Keratinocyte (primary cell): ENCODE results near the gene ZNF8. TPM values are rescaled to one million over a fixed set of nuclear protein-coding genes. Genes with fewer than 3 reads are reported as not detected.
A peak's percentile ranks its signal among the peaks of the same experiment; 100 is the strongest.
"Not testable (repeated sequence)": the region's sequence is repeated elsewhere in the genome, so short reads cannot be mapped to it uniquely, and the experiment has no call there.

ENCODE experiments used
- DNase-seq: peaks from one replicate; pipeline ENCODE4 v3.0.0-alpha.2; 2011; ENCODE audit warnings: low read depth, missing footprints, low spot score
- FAIRE-seq: peaks from 2 replicates; lab custom pipeline; 2011; peaks lifted over from hg19 to GRCh38; lab: Jason Lieb, UNC
- H2AFZ ChIP-seq: 2 replicates; pipeline ENCODE4 v1.6.0; 2012; ENCODE audit warnings: low read length, control low read depth, inconsistent platforms; ENCODE audit not compliant: control insufficient read depth
- H3K27ac ChIP-seq: 2 replicates; pipeline ENCODE4 v1.5.1; 2011; ENCODE audit warnings: low read length; ENCODE audit not compliant: control insufficient read depth, insufficient read depth
- H3K27me3 ChIP-seq: 3 replicates; pipeline ENCODE4 v1.6.0; 2011; ENCODE audit warnings: low read length; ENCODE audit not compliant: control insufficient read depth, insufficient read depth; ENCODE audit errors: extremely low read depth
- H3K36me3 ChIP-seq, 2 experiments: 2 replicates in 1 of 2; 3 replicates in 1 of 2; pipeline ENCODE4 v1.5.1; 2011; ENCODE audit warnings: low read length in 2 of 2, mild to moderate bottlenecking in 1 of 2; ENCODE audit not compliant: control insufficient read depth in 2 of 2, insufficient read depth in 2 of 2; ENCODE audit errors: extremely low read depth in 1 of 2
- H3K4me1 ChIP-seq: 3 replicates; pipeline ENCODE4 v1.5.1; 2011; ENCODE audit warnings: low read length; ENCODE audit not compliant: control insufficient read depth, insufficient read depth; ENCODE audit errors: extremely low read depth
- H3K4me2 ChIP-seq: 3 replicates; pipeline ENCODE4 v1.6.0; 2011; ENCODE audit warnings: low read depth, low read length; ENCODE audit not compliant: control insufficient read depth, insufficient read depth; ENCODE audit errors: extremely low read depth
- H3K4me3 ChIP-seq, 3 experiments: fragments of 200-600 bp in 1 of 3; sonication (generic) in 1 of 3; 2 replicates in 2 of 3; 3 replicates in 1 of 3; pipeline ENCODE4 v1.5.1; 2011 to 2016; ENCODE audit warnings: low read length in 3 of 3, mild to moderate bottlenecking in 3 of 3, control low read depth in 2 of 3, inconsistent platforms in 1 of 3, low read depth in 1 of 3, mixed read lengths in 1 of 3, mixed run types in 1 of 3, moderate library complexity in 1 of 3; ENCODE audit not compliant: control insufficient read depth in 2 of 3, insufficient read depth in 2 of 3; ENCODE audit errors: extremely low read depth in 1 of 3
- H3K79me2 ChIP-seq: 2 replicates; pipeline ENCODE4 v1.6.0; 2012; ENCODE audit warnings: low read length; ENCODE audit not compliant: control insufficient read depth, insufficient read depth
- H3K9ac ChIP-seq: 3 replicates; pipeline ENCODE4 v1.6.0; 2011; ENCODE audit warnings: low read length; ENCODE audit not compliant: control insufficient read depth, insufficient read depth; ENCODE audit errors: extremely low read depth
- H3K9me1 ChIP-seq: 3 replicates; pipeline ENCODE4 v1.6.0; 2011; ENCODE audit warnings: low read length; ENCODE audit not compliant: control insufficient read depth, insufficient read depth; ENCODE audit errors: extremely low read depth
- H3K9me3 ChIP-seq: 2 replicates; pipeline ENCODE4 v1.5.1; 2012; ENCODE audit warnings: low read depth, low read length; ENCODE audit not compliant: control insufficient read depth
- H4K20me1 ChIP-seq: 3 replicates; pipeline ENCODE4 v1.6.0; 2011; ENCODE audit warnings: low read length; ENCODE audit not compliant: control insufficient read depth, insufficient read depth; ENCODE audit errors: extremely low read depth
- EZH2 ChIP-seq: IDR thresholded peaks from one replicate; pipeline ENCODE4 v1.6.1; 2012; ENCODE audit warnings: inconsistent platforms, mild to moderate bottlenecking, low read length, moderate library complexity
- dilution Hi-C: fragments of 300-500 bp; cut with MboI; formaldehyde crosslinking; loops from one replicate; pipeline ENCODE4 v1.7.0; 2020; ENCODE audit warnings: low sequenced_read_pairs; ENCODE audit not compliant: extremely low pct_ligation_motif_present
- polyA plus RNA-seq, 5 experiments: library from polyadenylated mRNA; depleted of rRNA in 3 of 5; stranded (reverse) in 3 of 5; stranded (forward) in 1 of 5; unstranded in 1 of 5; fragments of >200 nt; gene quantifications; 1 replicate in 1 of 5; 2 replicates in 3 of 5; 3 replicates in 1 of 5; pipeline versions ENCODE4 v1.2.1 to v1.2.3, GENCODE V29; 2011 to 2012; ENCODE audit warnings: missing spikeins in 2 of 5, low read depth in 1 of 5, low replicate concordance in 1 of 5
- TF ChIP-seq, protein P1 (sequence below), 3 experiments: IDR thresholded peaks in 1 of 3; conservative IDR thresholded peaks in 1 of 3; optimal IDR thresholded peaks in 1 of 3; 2 replicates in 2 of 3; 3 replicates in 1 of 3; pipeline versions ENCODE3 to v1.5.1; 2011; ENCODE audit warnings: low read length in 3 of 3, mild to moderate bottlenecking in 3 of 3, moderate library complexity in 2 of 3, control low read depth in 1 of 3, inconsistent platforms in 1 of 3; ENCODE audit not compliant: insufficient read depth in 2 of 3; ENCODE audit errors: extremely low read depth in 1 of 3

The ZNF8 gene
- polyA plus RNA-seq, 1 donor (not counting 4 experiments of a cell fraction or from before 2014, with no cell fraction given), result 2.7 TPM

DNA sequence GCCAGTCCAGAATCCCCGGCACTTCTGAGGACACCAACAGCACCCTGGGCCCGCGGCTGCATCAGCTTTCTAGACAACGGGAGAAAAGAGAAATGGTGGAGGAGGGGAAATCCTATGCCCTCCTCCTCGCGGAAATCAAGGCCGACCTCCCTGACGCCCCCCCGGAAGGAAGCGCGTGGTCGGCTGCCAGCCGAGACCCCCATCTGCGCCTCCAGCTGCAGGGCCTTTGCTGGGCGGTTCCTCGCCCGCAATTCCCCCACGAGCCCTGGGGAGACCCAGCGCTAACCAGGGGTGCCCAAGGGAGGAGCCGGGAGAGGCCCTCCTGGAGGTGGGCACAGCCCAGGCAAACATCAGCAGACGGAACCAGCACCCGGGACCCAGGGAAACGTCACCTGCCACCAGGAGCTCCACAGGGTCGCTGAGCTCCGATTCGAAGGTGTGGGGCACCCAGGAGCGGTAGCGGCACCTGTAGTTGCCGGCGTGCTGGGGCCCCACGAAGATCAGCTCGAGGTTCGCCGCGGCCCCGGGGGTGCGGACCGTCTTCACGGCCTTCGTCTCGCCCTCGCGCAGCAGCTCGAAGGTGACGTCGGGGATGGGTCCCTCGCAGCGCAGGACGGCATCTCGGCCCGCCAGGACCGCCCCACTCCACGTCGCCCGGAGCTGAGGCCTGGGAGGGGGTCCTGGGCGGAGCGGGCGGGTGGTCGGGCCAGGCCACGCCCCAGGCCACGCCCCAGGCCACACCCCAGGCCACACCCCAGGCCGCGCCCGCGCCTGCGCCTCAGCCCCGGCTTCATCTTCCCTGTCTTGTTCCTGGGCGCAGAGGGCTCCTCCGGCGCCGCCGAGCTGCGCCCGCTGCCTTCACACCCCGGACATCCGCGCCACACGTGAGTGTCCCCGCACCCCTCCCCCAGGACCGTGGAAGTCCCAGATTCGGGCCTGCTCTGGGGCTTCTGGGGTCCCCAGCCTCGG is 68.5 kb downstream of the ZNF8 start:
- no peaks in the 10 kb centered on the region for H3K9me3 ChIP-seq
- H4K20me1 ChIP-seq, result no peaks in the 10 kb centered on the region
- H3K27me3 ChIP-seq, result peaks cover 37% of the 10 kb centered on the region
- FAIRE-seq (no peak), DNase-seq (no peak)
- no peak overlapping the region for H3K27ac ChIP-seq
- H3K9me1 ChIP-seq, result no peaks in the 10 kb centered on the region
- TF ChIP-seq, protein P1, sequence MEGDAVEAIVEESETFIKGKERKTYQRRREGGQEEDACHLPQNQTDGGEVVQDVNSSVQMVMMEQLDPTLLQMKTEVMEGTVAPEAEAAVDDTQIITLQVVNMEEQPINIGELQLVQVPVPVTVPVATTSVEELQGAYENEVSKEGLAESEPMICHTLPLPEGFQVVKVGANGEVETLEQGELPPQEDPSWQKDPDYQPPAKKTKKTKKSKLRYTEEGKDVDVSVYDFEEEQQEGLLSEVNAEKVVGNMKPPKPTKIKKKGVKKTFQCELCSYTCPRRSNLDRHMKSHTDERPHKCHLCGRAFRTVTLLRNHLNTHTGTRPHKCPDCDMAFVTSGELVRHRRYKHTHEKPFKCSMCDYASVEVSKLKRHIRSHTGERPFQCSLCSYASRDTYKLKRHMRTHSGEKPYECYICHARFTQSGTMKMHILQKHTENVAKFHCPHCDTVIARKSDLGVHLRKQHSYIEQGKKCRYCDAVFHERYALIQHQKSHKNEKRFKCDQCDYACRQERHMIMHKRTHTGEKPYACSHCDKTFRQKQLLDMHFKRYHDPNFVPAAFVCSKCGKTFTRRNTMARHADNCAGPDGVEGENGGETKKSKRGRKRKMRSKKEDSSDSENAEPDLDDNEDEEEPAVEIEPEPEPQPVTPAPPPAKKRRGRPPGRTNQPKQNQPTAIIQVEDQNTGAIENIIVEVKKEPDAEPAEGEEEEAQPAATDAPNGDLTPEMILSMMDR (optimal IDR thresholded peaks at IDR 0.05 in 1 of 3, IDR thresholded peaks at IDR 0.05 in 1 of 3, conservative IDR thresholded peaks at IDR 0.05 in 1 of 3; ENCODE audit: extremely low read depth in 1 of 3, insufficient read depth in 2 of 3, low read length in 3 of 3), result no peak
- TF ChIP-seq EZH2, result no peak
- no peaks in the 10 kb centered on the region for H3K79me2 ChIP-seq
- H2AFZ ChIP-seq, result peak overlapping the region; percentile 76
- H3K4me2 ChIP-seq, result peak overlapping the region; percentile 88
- no peaks in the 10 kb centered on the region for H3K4me1 ChIP-seq
- H3K4me3 ChIP-seq, result peak overlapping the region; percentile 51 to 78 (median 76)
- H3K36me3 ChIP-seq, result no peaks in the 10 kb centered on the region
- H3K9ac ChIP-seq, result peak overlapping the region; percentile 44
- dilution Hi-C loops, result no loop called here

DNA sequence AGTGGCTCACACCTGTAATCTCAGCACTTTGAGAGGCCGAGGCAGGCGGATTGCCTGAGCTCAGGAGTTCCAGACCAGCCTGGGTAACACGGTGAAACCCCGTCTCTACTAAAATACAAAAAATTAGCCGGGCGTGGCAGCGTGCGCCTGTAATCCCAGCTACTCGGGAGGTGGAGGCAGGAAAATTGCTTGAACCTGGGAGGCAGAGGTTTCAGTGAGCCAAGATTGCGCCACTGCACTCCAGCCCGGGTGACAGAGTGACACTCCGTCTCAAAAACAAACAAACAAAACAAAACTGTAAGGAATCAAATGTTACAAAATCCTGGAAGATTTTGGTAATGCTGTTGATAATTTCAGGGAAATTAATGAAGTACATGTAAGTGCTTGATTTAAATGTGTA is 69.3 kb downstream of the ZNF8 start:
- H3K27me3 ChIP-seq, result peaks cover 37% of the 10 kb centered on the region
- H3K9ac ChIP-seq, result peak overlapping the region; percentile 44
- H3K9me3 ChIP-seq, H3K79me2 ChIP-seq, dilution Hi-C loops, H3K9me1 ChIP-seq, H3K36me3 ChIP-seq, H3K27ac ChIP-seq, H4K20me1 ChIP-seq, H3K4me1 ChIP-seq, FAIRE-seq, DNase-seq: not testable (repeated sequence)
- H3K4me2 ChIP-seq, result peak overlapping the region; percentile 88
- H2AFZ ChIP-seq, result peak overlapping the region; percentile 56
- peak overlapping the region; percentile 51 to 78 (median 76) for H3K4me3 ChIP-seq
